ENCODE data around the gene COPB1.

Gene COPB1

DNA sequence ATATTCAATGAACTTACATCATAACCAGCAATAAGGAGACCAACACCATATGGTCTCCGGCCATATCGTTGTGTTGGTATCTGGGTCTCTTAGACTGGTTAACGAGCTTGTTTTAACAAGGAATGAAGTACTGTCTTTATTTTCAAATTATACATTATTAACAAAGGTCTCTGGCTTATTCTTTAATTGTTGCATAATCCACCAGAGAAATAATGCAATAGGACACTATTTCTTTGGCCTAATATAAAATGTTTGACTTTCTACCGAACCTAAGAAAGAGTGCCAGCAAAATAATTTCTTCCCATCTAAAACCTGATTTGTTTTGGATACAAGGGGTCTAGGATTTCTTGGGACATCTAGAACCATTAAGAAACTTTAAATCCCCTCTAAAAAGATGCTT, 14.2 kb upstream of the COPB1 start:
- DNase-seq, result no peak

DNA sequence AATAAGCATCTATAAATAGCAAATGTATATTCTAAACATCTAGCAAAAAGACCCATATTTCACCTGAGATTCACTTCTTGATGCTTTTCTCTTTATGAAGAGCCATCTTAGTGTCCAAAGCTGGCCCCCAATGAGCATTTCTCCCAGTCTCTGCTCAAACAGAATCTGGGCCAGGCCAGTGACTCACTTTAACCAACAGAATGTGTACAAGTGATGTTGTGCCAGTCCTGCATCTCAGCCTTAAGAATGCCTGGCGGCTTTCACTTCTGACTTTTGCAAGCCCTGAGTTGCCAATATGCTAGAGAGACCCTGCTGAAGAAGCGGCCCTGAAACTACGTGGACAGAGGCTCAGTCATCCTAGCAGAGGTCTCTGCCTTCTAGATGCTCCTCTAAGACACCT, 6.9 kb upstream of the COPB1 start:
- no peak for DNase-seq

DNA sequence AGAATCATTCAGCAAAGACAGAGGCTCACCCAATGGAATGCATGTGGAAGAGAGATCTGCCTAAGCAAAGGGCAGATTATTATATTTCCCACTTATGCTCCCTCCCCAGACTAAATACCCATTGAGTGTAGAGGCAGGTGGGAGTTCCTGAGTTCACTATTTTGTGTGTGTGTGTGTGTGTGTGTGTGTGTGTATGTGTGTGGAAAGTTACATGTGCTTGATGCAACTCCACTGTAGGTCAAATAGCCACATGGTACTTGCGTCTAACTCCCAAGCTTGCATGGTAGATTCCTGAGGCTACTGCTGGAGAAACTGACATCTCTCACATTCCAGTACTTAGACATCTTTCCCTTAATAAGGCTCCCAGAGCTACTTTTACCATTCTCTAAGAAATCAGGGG, 3.4 kb upstream of the COPB1 start:
- DNase-seq, result no peak

DNA sequence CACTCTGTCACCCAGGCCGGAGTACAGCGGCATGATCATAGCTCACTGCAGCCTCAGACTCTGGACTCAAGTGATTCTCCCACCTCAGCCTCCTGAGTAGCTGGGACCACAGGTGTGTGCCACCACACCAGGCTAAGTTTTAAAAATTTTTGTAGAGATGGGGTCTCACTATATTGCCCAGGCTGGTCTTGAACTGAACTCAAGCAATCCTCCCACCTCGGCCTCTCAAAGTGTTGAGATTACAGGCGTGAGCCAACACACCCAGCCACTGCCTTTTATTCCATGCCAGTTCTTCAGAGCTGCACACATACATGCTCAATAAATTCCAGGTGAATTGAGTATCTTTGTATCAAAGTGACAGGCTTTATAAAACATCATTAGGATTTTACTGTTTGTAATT, 2.4 kb upstream of the COPB1 start:
- DNase-seq, result no peak

DNA sequence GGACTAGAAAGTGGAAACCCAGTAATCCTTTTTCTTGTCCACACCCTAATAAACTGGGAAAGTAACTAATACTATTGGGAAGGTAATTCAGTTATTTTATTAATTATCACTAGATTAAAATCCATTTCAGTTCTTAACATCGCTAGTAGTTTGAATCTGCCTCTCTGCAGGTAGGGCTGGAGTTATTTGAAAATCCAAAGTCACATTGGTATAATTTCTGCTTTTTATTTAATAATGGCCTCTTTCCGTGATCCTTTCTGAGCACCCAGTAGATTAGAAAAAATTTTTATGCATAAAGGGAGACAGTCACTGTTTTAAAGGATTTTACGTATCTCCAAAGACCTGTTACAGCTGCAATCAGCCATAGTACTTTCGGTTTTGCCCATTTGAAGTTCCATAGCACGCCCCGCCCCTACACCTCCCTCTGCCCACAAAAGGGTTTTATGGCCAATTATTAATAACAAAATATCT, 605 bp upstream of the COPB1 start:
- DNase-seq, result no peak

DNA sequence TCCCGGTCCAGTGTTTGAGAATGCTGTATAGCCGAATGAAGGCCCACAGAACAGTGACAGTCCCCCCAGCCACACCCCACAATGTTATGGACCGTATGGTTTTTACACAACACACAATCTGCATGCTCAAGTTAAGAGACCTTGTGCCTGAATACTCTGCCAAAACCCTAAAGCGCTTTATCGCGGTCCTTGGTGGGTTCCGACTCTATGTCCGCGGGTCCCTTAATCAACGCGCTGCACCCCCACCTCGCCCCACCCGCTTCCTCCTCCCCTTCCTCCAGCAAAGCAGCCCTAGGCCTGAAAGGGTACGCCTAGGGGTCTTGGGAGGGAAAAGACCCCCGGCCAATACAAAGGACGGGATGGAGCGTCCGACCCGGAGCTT, 442 bp downstream of the COPB1 start:
- DNase-seq, result no peak

DNA sequence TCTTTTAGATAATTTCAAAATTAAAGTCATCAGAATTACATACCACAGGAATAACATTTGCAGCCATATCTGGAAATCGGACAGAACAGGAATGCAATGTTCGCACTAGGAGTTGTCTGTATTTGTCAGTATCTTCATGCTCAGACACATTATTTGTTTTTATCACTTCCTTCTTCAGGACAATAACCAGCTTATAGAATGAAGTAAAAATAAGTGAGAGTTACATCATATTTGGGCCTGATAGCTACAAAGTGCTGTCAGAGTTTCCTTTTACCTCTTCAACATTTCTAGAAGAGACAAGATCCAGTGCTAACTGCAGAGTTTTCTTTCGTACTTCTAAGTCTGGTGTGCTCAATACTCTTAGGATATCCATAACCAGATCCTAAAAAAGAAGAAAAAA, 18.9 kb downstream of the COPB1 start:
- DNase-seq, result no peak

DNA sequence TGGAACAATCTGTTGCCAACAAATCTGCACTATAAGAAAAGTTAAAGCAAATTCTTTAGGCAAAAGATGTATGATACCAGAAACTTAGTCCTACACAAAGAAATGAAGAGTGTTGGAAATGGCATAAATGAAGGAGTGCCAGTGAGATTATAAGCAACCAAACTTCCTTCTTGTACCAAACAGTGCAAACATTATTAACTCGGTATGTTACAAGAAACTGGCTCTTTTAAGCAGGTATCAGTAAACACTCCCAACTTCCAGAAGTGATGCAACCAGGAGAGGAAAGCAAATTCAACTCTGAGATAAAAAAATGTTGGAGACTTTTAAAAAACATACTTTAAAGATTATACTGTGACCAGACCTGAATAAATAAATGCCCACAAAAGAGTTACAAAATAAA, 28.5 kb downstream of the COPB1 start:
- no peak for DNase-seq

DNA sequence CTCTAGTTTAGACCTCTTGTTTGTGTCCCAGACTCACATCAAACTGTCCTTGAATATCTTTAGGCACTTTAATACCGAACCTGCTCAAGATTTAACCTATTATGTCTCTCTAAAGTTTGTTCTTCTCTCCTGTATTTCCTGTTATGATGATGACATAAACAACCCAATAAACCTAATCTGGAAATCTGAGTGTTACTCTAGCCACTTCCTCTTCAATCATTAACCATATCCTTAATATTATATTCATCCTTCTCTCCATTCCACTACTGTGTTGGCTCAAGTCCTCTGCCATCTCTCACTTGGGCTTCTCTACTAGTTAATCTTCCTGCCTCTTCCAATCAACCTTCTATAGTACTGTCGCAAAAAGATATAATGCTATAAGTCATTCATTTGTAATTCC, 36.0 kb downstream of the COPB1 start:
- no peak for DNase-seq

DNA sequence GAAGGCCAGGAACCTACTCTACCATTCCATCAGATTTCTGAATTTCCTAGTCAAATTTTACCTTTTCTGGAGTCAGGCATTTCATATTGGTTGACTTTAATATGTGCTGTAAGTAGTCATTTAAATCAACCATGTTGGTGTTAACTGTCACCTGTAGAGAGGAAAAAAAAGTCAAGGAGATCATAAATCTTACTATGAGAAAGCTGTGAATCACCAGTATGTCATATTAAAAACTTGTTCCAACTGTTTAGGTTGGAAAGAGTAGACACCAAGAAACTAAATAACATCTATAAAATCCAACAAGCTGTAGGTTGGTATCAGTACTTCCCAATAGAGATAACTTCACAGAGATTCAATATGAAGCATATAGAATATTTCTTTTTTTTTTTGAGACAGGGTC, 39.5 kb downstream of the COPB1 start:
- DNase-seq, result no peak

DNA sequence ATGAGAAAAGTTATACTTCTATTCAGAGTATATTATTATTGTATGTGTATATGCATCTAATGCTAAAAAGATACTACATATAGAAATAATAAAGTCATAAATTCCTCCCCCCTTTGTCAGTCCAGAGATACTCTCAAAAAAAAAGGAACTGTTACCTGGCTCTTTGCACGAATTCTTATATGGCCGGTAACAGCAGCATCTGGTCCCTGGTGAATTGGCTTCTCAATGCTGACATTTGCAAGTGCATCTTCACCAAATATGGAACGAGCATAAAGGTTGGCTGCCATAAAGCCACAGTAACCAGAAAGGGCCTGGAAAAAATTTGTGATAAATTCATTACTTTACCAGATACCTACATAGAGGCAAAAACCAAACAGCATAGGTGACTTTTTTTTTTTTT, 41.2 kb downstream of the COPB1 start:
- no peak for DNase-seq

DNA sequence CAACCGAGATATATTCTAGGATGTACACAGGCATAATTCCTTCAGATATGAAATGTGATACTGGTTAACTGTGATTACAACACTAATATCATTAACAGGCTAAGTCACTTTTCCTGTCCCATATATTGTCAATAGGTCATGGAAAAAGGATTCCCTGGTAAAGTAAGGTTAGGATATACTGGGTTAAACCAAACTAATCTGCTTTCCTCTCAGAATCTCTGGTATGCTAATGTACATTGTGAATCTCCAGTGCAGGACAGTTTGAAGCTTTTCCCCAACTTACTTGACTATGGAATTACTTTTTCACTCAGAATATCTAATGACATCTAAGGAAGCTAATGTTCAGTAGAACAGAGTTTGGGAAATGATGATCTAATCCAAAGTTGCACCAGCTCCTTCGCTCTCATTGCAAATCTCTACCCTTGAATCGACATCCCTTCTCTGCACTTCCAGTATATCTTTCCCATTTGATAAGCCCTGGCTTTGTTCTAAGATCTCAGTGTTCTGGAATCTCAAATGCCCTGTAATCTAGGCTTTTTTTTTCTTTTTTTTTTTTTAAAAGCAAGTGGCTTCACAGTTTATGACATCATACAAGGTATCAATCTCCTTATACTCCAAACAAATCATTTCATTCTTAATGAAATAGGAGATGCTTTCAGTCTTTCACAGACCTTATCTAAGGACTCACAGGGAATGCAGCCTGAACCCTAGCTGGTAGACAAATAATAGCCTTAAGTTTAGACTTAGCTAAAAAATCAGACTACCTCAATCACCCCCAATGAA, 43.8 kb downstream of the COPB1 start:
- no peak for DNase-seq

DNA sequence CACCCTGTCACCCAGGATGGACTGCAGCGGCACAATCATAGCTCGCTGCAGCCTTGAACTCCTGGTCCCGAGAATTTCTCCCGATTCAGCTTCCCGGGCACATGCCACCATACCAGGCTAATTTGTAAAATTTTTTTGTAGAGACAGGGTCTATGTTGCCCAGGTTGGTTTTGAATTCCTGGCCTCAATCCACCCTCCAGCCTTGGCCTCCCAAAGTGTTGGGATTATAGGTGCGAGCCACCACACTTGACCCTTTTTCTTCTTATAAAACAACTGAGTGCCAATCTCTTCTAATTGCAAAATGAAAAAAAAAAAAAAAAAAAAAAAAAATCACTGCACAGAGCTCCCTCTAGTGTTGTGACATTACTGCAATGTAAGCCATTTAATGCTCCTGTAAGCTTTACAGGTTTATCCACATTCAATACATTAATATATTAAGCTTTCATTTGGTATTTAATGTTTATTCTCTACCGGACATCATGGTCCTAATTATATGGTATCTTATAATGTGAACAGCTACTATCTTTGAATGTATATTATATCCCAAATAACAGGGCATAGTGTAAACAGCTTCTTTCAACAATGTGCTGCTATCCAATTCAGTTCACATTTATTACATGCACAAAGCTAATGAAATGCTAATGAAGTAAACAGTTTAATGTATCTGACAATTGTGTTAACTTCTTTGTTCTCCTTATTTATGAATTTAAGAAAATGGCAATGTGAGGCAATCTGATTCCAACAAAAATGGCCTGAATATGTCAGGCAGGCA, 44.6 kb downstream of the COPB1 start:
- DNase-seq, result no peak

DNA sequence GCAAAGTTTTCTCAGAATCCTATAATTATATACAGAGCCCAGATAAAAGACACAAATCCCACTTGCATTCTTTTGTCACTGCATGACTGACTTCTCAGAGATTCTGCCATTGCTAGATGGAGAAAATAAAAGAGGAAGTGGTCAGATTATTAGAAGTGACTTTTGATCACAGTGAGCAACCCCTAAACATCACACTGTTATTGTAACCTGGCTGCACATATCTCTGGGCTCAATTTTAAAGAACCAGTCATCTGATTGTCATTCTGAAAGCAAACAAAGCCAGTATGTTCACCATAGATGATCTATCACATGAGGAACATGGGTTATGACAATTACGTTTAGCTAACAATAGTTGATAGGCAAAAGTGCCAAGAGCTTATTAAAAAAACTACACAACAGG, 47.8 kb downstream of the COPB1 start:
- DNase-seq, result no peak

DNA sequence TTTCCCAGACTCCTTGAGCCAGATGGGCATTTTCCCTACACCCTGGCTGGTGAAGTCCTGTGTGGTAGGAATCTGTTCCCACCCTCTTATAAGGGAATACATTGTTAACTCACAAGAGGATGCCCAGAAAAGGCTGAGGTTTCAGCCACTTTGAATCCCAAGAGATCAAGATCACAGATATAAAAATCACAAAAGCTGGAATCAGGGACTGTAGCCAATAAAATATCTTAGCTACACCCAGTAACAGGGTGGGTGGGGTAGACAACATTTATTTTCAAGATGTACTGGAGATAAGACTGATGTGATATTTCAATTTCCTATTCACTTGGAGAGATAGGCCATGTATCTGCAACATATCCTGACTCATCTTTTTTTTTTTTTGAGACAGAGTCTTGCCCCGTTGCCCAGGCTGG, 50.3 kb downstream of the COPB1 start:
- DNase-seq, result no peak

DNA sequence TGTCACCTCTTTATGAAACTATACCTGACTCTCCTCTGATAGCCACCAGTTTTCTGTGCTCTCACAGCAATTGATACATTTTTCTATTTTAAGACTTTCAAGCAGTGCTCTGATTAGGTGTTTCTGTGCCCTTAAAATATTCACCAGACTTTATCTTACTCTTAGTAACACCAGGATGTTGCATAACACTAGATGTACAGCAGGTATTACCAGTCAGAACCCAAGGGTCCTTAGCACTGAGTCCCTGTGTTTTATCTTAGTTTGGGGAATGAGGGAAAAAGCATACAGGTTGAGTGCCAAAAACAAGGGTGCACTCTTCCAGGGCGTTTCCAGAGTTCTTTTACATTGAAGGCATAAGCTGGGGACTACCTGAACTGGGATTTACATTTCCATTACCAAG, 51.4 kb downstream of the COPB1 start:
- DNase-seq, result no peak

DNA sequence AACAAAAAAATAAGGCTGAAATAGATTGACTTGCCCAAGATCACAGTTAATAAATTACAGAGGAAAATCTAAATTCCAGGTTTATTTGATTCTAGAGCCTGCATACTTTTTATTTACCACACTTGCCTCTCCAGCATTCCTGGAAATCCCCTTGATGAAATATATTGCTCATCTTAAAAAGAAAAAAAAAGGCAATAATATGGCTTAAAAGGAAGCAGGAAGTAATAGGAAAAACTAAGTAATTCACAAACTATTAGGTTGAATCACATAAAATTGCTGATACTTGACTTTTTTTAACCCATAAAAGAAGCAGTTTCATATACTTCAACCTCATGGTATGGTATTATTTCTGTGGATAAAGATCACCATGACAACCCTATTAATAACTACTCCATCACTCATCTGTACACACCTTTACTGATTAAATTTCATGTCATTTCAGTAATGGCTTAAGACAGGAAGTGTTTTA, 52.9 kb downstream of the COPB1 start:
- DNase-seq, result no peak

DNA sequence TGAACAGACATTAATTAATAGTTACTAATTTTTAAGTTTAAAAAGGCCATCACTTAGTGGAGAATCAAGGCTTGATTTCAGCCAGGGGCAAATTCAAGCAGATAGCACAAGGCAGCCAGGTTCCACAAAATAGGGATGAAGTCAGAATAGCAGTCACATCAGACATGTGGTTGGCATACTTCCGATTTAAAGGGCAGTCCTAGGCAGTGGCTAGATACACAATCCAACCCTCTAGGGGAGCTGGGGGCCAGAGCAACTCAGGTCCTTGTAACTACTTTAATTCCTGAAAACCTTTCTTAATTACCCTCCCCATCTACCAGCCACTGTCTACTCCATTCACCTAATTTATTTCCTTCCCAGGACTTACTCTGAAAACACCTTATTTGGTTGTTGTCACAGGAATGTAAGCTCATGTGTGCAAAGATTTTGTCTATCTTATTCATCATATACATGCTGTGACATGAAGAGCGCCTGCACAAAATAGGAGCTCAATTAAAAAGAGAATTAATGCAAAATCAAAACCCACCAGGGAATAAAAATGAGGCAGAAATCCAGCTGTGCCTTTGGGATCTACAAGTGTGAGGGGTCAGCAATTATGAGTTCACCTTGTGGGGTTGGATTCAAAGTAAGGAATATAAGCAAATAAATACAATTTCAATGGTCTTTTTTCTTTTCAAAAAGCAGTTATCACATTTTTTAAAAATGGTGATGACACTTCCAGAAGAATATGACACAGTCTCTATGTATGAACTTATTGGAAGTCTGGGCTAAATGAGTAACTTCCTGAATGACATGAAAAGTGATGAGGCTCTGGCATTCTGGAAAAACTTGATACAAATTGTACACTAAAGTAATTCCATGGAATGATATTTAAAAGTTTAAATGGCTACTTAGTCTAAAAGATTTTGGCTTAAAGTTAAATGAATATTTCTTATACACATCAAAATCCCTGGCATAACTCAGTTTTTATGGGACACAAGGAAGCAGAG, 53.8 kb downstream of the COPB1 start:
- DNase-seq, result no peak

DNA sequence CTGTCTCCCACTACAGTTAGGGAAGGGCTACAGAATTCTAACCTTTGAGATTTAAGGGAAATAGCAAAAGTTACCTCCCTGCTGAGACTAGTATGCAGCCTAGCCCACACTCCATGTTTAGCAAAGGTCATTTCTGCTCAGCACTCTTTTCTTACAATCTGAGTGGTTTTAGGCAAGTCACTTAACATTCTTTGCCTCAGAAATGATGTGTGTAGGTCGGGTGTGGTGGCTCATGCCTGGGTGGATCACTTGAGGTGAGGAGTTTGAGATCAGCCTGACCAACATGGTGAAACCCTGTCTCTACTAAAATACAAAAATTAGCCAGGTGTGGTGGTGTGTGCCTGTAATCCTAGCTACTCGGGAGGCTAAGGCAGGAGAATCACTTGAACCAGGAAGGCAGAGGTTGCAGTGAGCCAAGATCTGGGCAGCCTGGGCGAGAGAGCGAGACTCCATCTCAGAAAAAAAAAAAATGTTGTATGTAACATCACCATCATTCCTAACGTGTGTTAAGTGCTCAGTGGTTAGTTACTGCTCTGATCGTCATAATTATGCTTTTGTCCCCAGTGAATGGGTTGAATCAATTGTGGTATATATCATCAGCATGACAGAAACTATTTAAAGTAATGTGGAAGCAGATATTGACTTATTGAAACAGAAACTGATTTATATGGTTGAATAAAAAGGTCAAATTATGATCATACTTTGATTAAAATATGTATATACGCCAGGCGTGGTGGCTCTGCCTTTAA, 55.0 kb downstream of the COPB1 start:
- DNase-seq, result no peak

DNA sequence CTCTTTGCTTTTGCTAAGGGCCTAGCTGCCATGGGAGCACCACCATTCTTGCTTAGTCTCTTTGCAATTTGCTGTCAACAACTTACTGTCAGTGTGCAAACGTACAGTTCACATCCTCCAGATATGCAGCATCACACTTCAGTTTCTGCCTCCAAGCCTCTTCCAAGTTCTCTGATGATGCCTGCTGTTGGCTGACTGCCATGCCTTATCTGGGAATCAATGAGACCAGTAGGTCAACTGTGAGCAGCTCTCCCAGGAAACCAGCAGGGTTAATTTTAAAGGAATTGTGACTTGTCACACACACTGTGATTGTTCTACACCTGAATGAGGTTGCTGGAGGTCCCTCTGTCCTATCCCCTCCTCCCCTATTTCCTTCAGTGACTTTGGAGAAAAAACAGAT, 56.0 kb downstream of the COPB1 start:
- DNase-seq, result no peak

DNA sequence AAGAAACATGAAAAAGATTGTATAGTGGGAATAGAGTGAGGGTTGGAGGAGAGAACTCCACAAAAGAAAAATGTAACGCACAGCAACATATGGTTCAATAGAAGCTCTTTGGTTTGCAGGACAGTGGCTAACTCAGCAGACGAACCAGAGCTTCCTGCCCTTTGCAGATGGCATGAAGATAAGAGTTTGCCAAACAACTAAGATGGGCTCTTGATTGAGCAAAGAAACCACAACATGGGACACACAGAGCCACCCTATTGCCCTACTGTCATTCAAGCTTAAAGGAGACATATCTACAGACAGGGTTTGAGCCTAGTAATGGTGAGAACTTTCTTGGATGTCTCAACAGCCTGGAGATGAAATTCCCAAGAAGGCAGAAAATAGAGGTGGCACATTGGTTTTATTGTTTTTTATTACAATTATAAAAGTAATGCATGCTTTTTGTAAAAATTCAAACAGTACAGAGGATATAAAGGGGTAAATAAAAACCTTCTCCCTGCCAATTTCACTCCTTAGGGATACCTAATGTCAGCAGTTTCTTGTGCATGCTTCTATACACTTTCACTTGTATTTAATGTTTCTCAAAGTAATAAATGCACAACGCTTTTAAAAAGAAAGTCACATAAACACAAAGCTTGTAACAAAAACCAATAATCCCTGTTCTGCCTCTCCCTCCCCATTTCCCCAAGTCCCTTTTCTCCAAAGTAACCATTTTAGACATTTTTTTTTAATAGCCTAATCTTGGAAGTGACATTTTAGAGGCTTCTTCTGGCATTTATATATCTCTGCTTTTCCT, 63.7 kb downstream of the COPB1 start:
- DNase-seq, result no peak

DNA sequence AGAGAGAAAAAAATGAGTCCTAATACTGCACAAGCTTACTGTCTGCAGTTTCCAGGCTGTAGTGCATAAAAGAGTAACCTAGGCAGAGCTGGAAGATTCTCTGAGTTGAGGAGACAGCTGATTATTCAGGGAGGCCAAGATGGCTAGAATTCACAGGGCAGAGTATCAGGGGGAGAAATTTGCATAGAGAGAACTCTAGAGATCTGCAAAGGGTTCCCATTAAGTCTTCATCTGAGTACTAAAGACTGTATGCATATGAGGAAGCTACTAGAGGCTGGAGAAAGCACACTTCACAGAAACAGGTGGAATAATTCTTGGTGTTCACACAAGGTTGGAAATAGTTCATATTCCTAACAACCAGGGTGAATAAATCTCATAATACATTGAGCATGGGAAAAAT, 74.0 kb downstream of the COPB1 start:
- no peak for DNase-seq

Measured in 8988T (cell line).